Parathyroid adenoma (tissue), 2 donors: ENCODE data around the gene HIP1.
"Not testable (repeated sequence)": the region's sequence is repeated elsewhere in the genome, so short reads cannot be mapped to it uniquely, and the experiment has no call there.

Experiments used
- H2AFZ ChIP-seq: fragments of 300-600 bp; sonication (generic); one replicate; pipeline ENCODE4 v1.7.0; 2017; ENCODE audit warnings: antibody characterized with exemption, mild to moderate bottlenecking
- H3K27ac ChIP-seq: fragments of 300-600 bp; sonication (generic); one replicate; pipeline ENCODE4 v1.7.0; 2017
- H3K27me3 ChIP-seq: fragments of 300-600 bp; sonication (generic); one replicate; pipeline ENCODE4 v1.7.0; 2017; ENCODE audit warnings: low read length; ENCODE audit not compliant: control insufficient read depth, insufficient read depth
- H3K36me3 ChIP-seq: fragments of 300-600 bp; sonication (generic); one replicate; pipeline ENCODE4 v1.7.0; 2017; ENCODE audit warnings: low read length; ENCODE audit not compliant: control insufficient read depth, insufficient read depth
- H3K4me1 ChIP-seq: fragments of 300-600 bp; sonication (generic); one replicate; pipeline ENCODE4 v1.7.0; 2017; ENCODE audit warnings: control low read depth
- H3K4me2 ChIP-seq: fragments of 300-600 bp; sonication (generic); one replicate; pipeline ENCODE4 v1.7.0; 2017; ENCODE audit warnings: low read length
- H3K4me3 ChIP-seq: fragments of 300-600 bp; sonication (generic); one replicate; pipeline ENCODE4 v1.7.0; 2017; ENCODE audit warnings: low read depth, low read length
- H3K79me2 ChIP-seq: fragments of 300-600 bp; sonication (generic); one replicate; pipeline ENCODE4 v1.7.0; 2017; ENCODE audit warnings: control low read depth
- H3K9ac ChIP-seq: fragments of 300-600 bp; sonication (generic); one replicate; pipeline ENCODE4 v1.7.0; 2017; ENCODE audit warnings: mild to moderate bottlenecking
- H3K9me3 ChIP-seq: fragments of 300-600 bp; sonication (generic); one replicate; pipeline ENCODE4 v1.7.0; 2017; ENCODE audit warnings: low read length; ENCODE audit not compliant: control insufficient read depth
- donor health status: primary hyperparathyroidism.

HIP1 gene

GRCh38 chr7:75492020-75492419 lies 246.7 kb downstream of the HIP1 start, which contains the start of gene SPDYE5:
Gene SPDYE5, plus strand, starts transcription at chr7:75492320. Its CDS starts 1,728 bp downstream, at chr7:75494048.
- not testable (repeated sequence) for H3K9ac ChIP-seq, H3K4me2 ChIP-seq, H3K9me3 ChIP-seq

GRCh38 chr7:75485979-75486643 lies 252.6 kb downstream of the HIP1 start, which contains the start of gene POM121C:
Gene POM121C, minus strand, starts transcription at chr7:75486299. Its CDS starts 44,803 bp downstream, at chr7:75441496.
- Histone ChIP-seq H3K4me2 (peak within 1 kb of the TSS; percentile 65), H3K27ac (peak within 1 kb of the TSS; percentile 68), H3K9ac (peak within 1 kb of the TSS; percentile 56), H2AFZ (peak within 1 kb of the TSS; percentile 73), H3K4me3 (peak within 1 kb of the TSS; percentile 77)
- H3K9me3 ChIP-seq, H3K4me1 ChIP-seq, H3K36me3 ChIP-seq, H3K27me3 ChIP-seq, H3K79me2 ChIP-seq: not testable (repeated sequence)

More at GRCh38 chr7:75492020-75492419, 246.7 kb downstream of the HIP1 start, which contains the start of gene SPDYE5:
- not testable (repeated sequence) for H3K4me3 ChIP-seq, H3K36me3 ChIP-seq, H2AFZ ChIP-seq, H3K27me3 ChIP-seq, H3K27ac ChIP-seq, H3K79me2 ChIP-seq, H3K4me1 ChIP-seq

GRCh38 chr7:75485355-75485978 lies 253.3 kb downstream of the HIP1 start:
- peak overlapping the region; percentile 77 for H3K4me3 ChIP-seq
- not testable (repeated sequence) for H3K36me3 ChIP-seq, H3K79me2 ChIP-seq, H3K4me1 ChIP-seq, H3K9me3 ChIP-seq, H3K27me3 ChIP-seq
- peak overlapping the region; percentile 73 for H2AFZ ChIP-seq
- H3K27ac ChIP-seq, result peak overlapping the region; percentile 68
- peak overlapping the region; percentile 56 for H3K9ac ChIP-seq
- H3K4me2 ChIP-seq, result peak overlapping the region; percentile 55
